ENCODE results near the gene MXD1. TPM values are rescaled to one million over a fixed set of nuclear protein-coding genes. Genes with fewer than 3 reads are reported as not detected.

Gene MXD1
- polyA plus RNA-seq, 4 donors: 7.4 to 38.2 (median 35.9) TPM

DNA sequence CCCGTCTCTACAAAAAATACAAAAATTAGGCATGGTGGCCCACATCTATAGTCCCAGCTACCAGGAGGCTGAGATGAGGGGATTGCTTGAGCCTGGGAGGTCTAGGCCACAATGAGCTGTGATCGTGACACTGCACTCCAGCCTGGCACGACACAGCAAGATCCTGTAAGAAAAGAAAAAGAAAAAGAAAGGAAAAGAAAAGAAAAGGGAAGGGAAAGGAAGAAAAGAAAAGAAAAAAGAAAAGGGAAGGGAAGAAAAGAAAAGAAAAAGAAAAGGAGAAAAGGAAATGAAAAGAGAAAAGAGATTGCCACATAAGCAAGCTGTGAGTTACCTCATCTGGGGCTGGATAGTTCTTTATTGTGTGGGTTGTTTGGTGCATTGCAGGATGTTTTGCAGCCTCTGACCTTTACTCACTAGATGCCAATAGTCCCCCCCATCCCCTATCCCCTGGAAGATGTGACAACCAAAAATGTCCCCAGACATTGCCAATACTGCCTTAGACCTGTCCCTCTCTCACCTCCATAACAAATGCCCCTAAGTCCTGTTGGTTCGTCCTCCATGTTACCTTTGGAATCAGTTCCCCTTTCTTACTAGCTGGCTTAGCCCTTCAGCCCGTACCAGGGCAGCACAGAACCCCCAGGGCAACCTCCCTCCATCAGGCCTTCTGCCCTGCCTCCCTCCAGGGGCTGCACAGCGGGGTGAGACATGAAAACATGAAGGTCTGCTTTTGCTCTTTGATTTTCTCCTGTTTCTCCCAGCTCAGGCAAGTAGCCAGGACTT lies 37.6 kb downstream of the MXD1 start:
- H3K36me3 ChIP-seq (ENCODE audit: control insufficient read depth in 3 of 3, insufficient read depth in 2 of 3, low read depth in 1 of 3, low read length in 3 of 3): no peaks in the 10 kb centered on the region
- H3K4me3 ChIP-seq (ENCODE audit: low read depth in 1 of 3, low read length in 3 of 3): no peak overlapping the region
- H3K9me3 ChIP-seq (ENCODE audit: control insufficient read depth in 2 of 2, insufficient read depth in 1 of 2, low read depth in 1 of 2, low read length in 1 of 2): no peaks in the 10 kb centered on the region
- H3K27ac ChIP-seq (ENCODE audit: low read depth in 1 of 3, low read length in 2 of 3): no peak overlapping the region
- FAIRE-seq (no peak), DNase-seq (no peak)
- peaks cover 0 to 7% (median 0%) of the 10 kb centered on the region in 3 donors for H3K27me3 ChIP-seq (ENCODE audit: control insufficient read depth in 3 of 3, insufficient read depth in 3 of 3, low read length in 3 of 3)
- 87 to 88% (median 87%) methylated on average over 6 of the region's 6 CpGs for WGBS, 3 donors
- no peaks in the 10 kb centered on the region for H3K4me1 ChIP-seq (ENCODE audit: control insufficient read depth in 3 of 3, insufficient read depth in 2 of 3, low read depth in 1 of 3, low read length in 2 of 3)

DNA sequence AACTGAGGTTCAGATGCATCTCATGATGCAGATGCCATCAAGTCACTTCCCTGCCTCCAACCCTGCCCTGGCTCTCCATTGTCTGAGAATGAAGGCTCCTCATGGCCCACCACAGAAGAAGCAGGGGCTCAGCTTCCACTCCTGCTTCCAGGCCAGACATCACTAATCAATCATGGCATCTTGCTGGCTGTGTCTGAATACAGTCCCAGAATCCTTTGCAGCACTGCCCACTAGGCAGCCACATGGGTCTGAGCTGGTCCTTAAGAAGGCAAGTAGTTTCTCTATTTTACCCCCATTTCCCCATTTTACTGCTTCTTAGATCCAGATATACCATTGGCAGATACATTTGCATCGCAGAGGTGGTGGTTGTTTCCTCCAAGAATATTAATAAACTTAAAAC lies 39.2 kb downstream of the MXD1 start:
- 94 to 100% (median 94%) methylated on average over 1 of the region's 1 CpG for WGBS, 3 donors
- H3K9me3 ChIP-seq (ENCODE audit: control insufficient read depth in 2 of 2, insufficient read depth in 1 of 2, low read depth in 1 of 2, low read length in 1 of 2): no peaks in the 10 kb centered on the region
- DNase-seq: no peak
- H3K36me3 ChIP-seq (ENCODE audit: control insufficient read depth in 3 of 3, insufficient read depth in 2 of 3, low read depth in 1 of 3, low read length in 3 of 3): no peaks in the 10 kb centered on the region
- H3K27ac ChIP-seq (ENCODE audit: low read depth in 1 of 3, low read length in 2 of 3): no peak overlapping the region
- no peaks in the 10 kb centered on the region for H3K4me1 ChIP-seq (ENCODE audit: control insufficient read depth in 3 of 3, insufficient read depth in 2 of 3, low read depth in 1 of 3, low read length in 2 of 3)
- no peak for FAIRE-seq
- H3K4me3 ChIP-seq (ENCODE audit: low read depth in 1 of 3, low read length in 3 of 3): no peak overlapping the region
- H3K27me3 ChIP-seq (ENCODE audit: control insufficient read depth in 3 of 3, insufficient read depth in 3 of 3, low read length in 3 of 3): peaks cover 0 to 2% (median 0%) of the 10 kb centered on the region in 3 donors

DNA sequence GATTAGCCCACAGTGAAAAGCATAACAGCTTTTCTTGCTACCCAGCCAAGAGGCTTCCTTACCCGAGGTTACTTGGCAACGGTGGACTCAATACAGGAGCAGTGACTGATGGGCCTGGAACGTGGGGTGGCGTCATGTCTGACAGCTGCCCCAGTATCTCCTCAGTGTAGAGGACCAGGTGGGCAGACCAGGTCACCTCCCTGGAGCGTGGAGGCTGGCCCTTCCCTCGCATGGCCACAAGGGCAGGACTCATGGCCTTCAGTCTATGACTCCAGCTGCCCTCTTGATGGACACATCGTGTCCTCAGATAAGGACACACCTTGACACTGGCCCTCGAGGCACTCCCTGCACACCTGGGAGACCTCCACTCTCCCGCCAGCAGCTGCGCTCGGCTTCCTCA lies 40.1 kb downstream of the MXD1 start:
- no peak overlapping the region for H3K4me3 ChIP-seq (ENCODE audit: low read depth in 1 of 3, low read length in 3 of 3)
- no peak overlapping the region for H3K27ac ChIP-seq (ENCODE audit: low read depth in 1 of 3, low read length in 2 of 3)
- FAIRE-seq (no peak), DNase-seq (no peak)
- H3K27me3 ChIP-seq (ENCODE audit: control insufficient read depth in 3 of 3, insufficient read depth in 3 of 3, low read length in 3 of 3): no peaks in the 10 kb centered on the region
- no peaks in the 10 kb centered on the region for H3K4me1 ChIP-seq (ENCODE audit: control insufficient read depth in 3 of 3, insufficient read depth in 2 of 3, low read depth in 1 of 3, low read length in 2 of 3)
- H3K9me3 ChIP-seq (ENCODE audit: control insufficient read depth in 2 of 2, insufficient read depth in 1 of 2, low read depth in 1 of 2, low read length in 1 of 2): no peaks in the 10 kb centered on the region
- no peaks in the 10 kb centered on the region for H3K36me3 ChIP-seq (ENCODE audit: control insufficient read depth in 3 of 3, insufficient read depth in 2 of 3, low read depth in 1 of 3, low read length in 3 of 3)
- WGBS, 3 donors: 77 to 88% (median 77%) methylated on average over 11 of the region's 11 CpGs

DNA sequence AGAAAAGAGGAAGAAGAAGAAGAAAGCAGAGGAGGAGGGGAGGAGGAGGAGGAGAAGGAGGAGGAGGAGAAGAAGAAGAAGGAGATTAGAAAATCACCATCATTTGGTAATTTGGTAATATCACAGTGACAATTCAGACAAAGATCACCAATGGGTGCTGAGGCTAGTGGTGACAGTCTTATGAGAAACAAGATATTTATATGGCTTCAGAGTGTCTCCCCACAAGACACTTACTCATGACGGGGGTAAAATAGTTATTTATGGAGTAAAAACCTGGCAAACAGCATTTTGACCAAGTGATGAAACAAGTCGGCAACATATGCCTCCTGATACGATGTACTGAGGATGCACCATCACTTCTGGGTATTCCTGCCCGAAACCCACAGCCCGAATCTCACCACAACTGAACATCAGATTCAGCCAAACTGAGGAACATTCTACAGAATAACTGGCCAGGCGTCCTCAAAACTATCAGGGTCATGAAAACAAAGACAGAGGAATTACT lies 41.6 kb downstream of the MXD1 start:
- FAIRE-seq: no peak
- no peaks in the 10 kb centered on the region for H3K4me1 ChIP-seq (ENCODE audit: control insufficient read depth in 3 of 3, insufficient read depth in 2 of 3, low read depth in 1 of 3, low read length in 2 of 3)
- no peaks in the 10 kb centered on the region for H3K9me3 ChIP-seq (ENCODE audit: control insufficient read depth in 2 of 2, insufficient read depth in 1 of 2, low read depth in 1 of 2, low read length in 1 of 2)
- no peaks in the 10 kb centered on the region for H3K27me3 ChIP-seq (ENCODE audit: control insufficient read depth in 3 of 3, insufficient read depth in 3 of 3, low read length in 3 of 3)
- no peak overlapping the region for H3K27ac ChIP-seq (ENCODE audit: low read depth in 1 of 3, low read length in 2 of 3)
- DNase-seq: no peak
- 91 to 95% (median 92%) methylated on average over 6 of the region's 6 CpGs for WGBS, 3 donors
- no peaks in the 10 kb centered on the region for H3K36me3 ChIP-seq (ENCODE audit: control insufficient read depth in 3 of 3, insufficient read depth in 2 of 3, low read depth in 1 of 3, low read length in 3 of 3)
- no peak overlapping the region for H3K4me3 ChIP-seq (ENCODE audit: low read depth in 1 of 3, low read length in 3 of 3)

DNA sequence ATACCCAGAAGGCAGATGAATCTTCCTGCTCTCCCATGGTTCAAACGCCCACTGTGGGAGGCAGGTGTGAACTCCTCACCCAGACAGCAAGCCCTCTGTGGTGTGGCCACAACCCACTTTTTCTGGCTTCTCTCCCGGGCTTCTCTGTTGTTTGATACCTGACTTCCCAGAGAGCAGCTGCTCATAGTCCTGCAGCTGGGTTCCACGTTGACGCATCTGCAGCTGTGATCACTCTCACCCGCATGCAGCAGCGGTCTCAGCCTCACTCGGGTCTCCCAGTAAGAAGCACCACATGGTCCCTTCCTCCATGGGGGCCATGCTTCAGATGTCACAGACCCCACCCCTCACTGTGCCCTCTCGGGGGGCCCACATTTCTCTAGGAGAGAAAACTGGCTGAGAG lies 43.1 kb downstream of the MXD1 start:
- Histone ChIP-seq H3K27ac (ENCODE audit: low read depth in 1 of 3, low read length in 2 of 3) (no peak overlapping the region), H3K36me3 (ENCODE audit: control insufficient read depth in 3 of 3, insufficient read depth in 2 of 3, low read depth in 1 of 3, low read length in 3 of 3) (peaks cover 0 to 4% (median 0%) of the 10 kb centered on the region in 3 donors), H3K9me3 (ENCODE audit: control insufficient read depth in 2 of 2, insufficient read depth in 1 of 2, low read depth in 1 of 2, low read length in 1 of 2) (no peaks in the 10 kb centered on the region), H3K27me3 (ENCODE audit: control insufficient read depth in 3 of 3, insufficient read depth in 3 of 3, low read length in 3 of 3) (no peaks in the 10 kb centered on the region), H3K4me1 (ENCODE audit: control insufficient read depth in 3 of 3, insufficient read depth in 2 of 3, low read depth in 1 of 3, low read length in 2 of 3) (peaks cover 0 to 9% (median 0%) of the 10 kb centered on the region in 3 donors), H3K4me3 (ENCODE audit: low read depth in 1 of 3, low read length in 3 of 3) (no peak overlapping the region)
- DNase-seq (no peak), FAIRE-seq (no peak)
- WGBS, 3 donors: 31 to 44% (median 35%) methylated on average over 8 of the region's 8 CpGs

DNA sequence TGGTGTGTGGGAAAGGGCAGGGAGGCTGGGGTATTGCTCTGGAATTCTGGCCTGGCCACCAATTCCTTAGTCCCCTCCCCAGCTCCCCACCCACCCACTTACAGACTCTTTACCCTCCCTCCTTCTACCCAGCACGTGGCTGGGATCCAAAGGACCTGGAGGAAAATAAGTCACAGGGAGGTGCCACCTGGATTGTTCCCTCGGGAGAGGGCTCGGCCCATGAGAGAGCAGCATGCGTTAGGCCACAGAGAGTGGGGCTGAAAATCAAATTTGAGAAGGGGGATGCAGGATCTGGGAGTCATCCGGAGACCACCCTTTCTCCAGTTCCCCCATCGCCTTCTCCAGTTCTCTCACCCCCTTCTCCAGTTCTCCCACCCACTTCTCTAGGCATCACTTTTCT lies 43.6 kb downstream of the MXD1 start:
- Histone ChIP-seq H3K4me1 (ENCODE audit: control insufficient read depth in 3 of 3, insufficient read depth in 2 of 3, low read depth in 1 of 3, low read length in 2 of 3) (peaks cover 0 to 14% (median 2%) of the 10 kb centered on the region in 3 donors), H3K36me3 (ENCODE audit: control insufficient read depth in 3 of 3, insufficient read depth in 2 of 3, low read depth in 1 of 3, low read length in 3 of 3) (peaks cover 0 to 5% (median 0%) of the 10 kb centered on the region in 3 donors), H3K27me3 (ENCODE audit: control insufficient read depth in 3 of 3, insufficient read depth in 3 of 3, low read length in 3 of 3) (no peaks in the 10 kb centered on the region), H3K9me3 (ENCODE audit: control insufficient read depth in 2 of 2, insufficient read depth in 1 of 2, low read depth in 1 of 2, low read length in 1 of 2) (no peaks in the 10 kb centered on the region), H3K27ac (ENCODE audit: low read depth in 1 of 3, low read length in 2 of 3) (no peak overlapping the region), H3K4me3 (ENCODE audit: low read depth in 1 of 3, low read length in 3 of 3) (no peak overlapping the region)
- WGBS, 3 donors: 56 to 71% (median 61%) methylated on average over 6 of the region's 6 CpGs
- DNase-seq: no peak
- FAIRE-seq: no peak

DNA sequence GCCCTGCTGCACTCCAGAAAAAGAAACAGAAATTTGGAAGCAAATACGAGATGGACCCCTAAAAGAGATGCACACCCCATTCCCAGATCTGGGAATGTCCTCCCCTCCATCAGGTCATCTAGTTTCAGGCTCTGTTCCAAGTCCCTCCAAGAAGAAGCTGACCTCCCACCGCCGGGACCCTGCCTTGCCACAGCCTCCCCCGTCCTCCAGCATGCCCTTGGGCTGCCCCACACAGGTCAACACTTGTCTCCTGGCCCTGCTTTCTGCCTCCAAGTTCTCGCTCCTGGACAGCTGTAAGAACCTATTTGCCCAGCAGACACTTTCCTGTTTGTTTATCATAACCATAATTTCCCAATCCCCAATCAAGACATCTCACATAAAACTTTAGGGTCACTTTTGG lies 44.5 kb downstream of the MXD1 start:
- 86 to 91% (median 88%) methylated on average over 5 of the region's 5 CpGs for WGBS, 3 donors
- Histone ChIP-seq H3K27me3 (ENCODE audit: control insufficient read depth in 3 of 3, insufficient read depth in 3 of 3, low read length in 3 of 3) (no peaks in the 10 kb centered on the region), H3K4me1 (ENCODE audit: control insufficient read depth in 3 of 3, insufficient read depth in 2 of 3, low read depth in 1 of 3, low read length in 2 of 3) (peaks cover 4 to 23% (median 5%) of the 10 kb centered on the region in 3 donors), H3K27ac (ENCODE audit: low read depth in 1 of 3, low read length in 2 of 3) (no peak overlapping the region), H3K9me3 (ENCODE audit: control insufficient read depth in 2 of 2, insufficient read depth in 1 of 2, low read depth in 1 of 2, low read length in 1 of 2) (no peaks in the 10 kb centered on the region), H3K4me3 (ENCODE audit: low read depth in 1 of 3, low read length in 3 of 3) (no peak overlapping the region), H3K36me3 (ENCODE audit: control insufficient read depth in 3 of 3, insufficient read depth in 2 of 3, low read depth in 1 of 3, low read length in 3 of 3) (peaks cover 0 to 5% (median 0%) of the 10 kb centered on the region in 3 donors)
- no peak for FAIRE-seq
- no peak for DNase-seq

DNA sequence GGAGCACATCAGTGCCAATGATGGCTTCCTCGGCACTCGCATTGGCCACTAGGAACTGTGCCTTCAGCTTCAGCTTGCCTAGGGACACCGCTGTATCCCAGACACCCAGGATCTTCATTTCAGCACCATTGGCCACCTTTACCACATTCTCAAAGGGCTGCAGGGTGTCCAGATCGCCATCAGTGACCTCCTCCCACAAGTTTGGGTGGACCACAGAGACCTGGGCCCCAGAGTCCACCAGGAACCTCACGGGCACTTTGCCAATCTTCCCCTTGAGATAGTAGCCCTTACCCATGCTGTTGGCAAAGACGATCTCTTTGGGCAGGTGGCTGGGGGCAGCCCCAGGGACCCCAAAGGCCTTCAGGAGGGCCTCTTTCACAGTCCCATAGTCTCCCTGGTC lies 45.9 kb downstream of the MXD1 start:
- DNase-seq (no peak), FAIRE-seq (no peak)
- Histone ChIP-seq H3K27ac (ENCODE audit: low read depth in 1 of 3, low read length in 2 of 3) (no peak overlapping the region), H3K36me3 (ENCODE audit: control insufficient read depth in 3 of 3, insufficient read depth in 2 of 3, low read depth in 1 of 3, low read length in 3 of 3) (peaks cover 0 to 5% (median 0%) of the 10 kb centered on the region in 3 donors), H3K4me1 (ENCODE audit: control insufficient read depth in 3 of 3, insufficient read depth in 2 of 3, low read depth in 1 of 3, low read length in 2 of 3) (peaks cover 4 to 36% (median 7%) of the 10 kb centered on the region in 3 donors), H3K9me3 (ENCODE audit: control insufficient read depth in 2 of 2, insufficient read depth in 1 of 2, low read depth in 1 of 2, low read length in 1 of 2) (no peaks in the 10 kb centered on the region), H3K27me3 (ENCODE audit: control insufficient read depth in 3 of 3, insufficient read depth in 3 of 3, low read length in 3 of 3) (no peaks in the 10 kb centered on the region), H3K4me3 (ENCODE audit: low read depth in 1 of 3, low read length in 3 of 3) (no peak overlapping the region)
- WGBS, 3 donors: 93 to 98% (median 98%) methylated on average over 6 of the region's 6 CpGs

All from small intestine (tissue), 7 donors.